Aorta (tissue), 5 donors: ENCODE measurements around the gene LLPH. TPM values are rescaled to one million over a fixed set of nuclear protein-coding genes. Genes with fewer than 3 reads are reported as not detected.
"Not testable (repeated sequence)": the region's sequence is repeated elsewhere in the genome, so short reads cannot be mapped to it uniquely, and the experiment has no call there.

Source experiments
- ATAC-seq: fragments of 200-7000 bp; cut with Tn5 transposase; one replicate; pipeline ENCODE4 v1.9.1; 2022; ENCODE audit warnings: moderate library complexity; ENCODE audit not compliant: low FRiP score
- DNase-seq, 2 donors: peaks; one replicate each; pipeline ENCODE4 v3.0.0-alpha.2; 2020
- H3K27ac ChIP-seq, 2 donors: one replicate each; pipeline ENCODE4 v1.5.1; 2013; ENCODE audit warnings: low read length in 2 of 2, mild to moderate bottlenecking in 2 of 2, moderate library complexity in 2 of 2, control low read depth in 1 of 2, inconsistent platforms in 1 of 2, low read depth in 1 of 2
- H3K27me3 ChIP-seq, 2 donors: one replicate each; pipeline ENCODE4 v1.6.1; 2013; ENCODE audit warnings: control low read depth in 1 of 2, low read length in 1 of 2, mild to moderate bottlenecking in 1 of 2, moderate library complexity in 1 of 2; ENCODE audit not compliant: insufficient read depth in 2 of 2, control insufficient read depth in 1 of 2
- H3K36me3 ChIP-seq, 2 donors: one replicate each; pipeline ENCODE4 v1.6.1; 2013; ENCODE audit warnings: control low read depth in 1 of 2, low read length in 1 of 2, mild to moderate bottlenecking in 1 of 2; ENCODE audit not compliant: insufficient read depth in 2 of 2, control insufficient read depth in 1 of 2
- H3K4me1 ChIP-seq, 2 donors: one replicate each; pipeline ENCODE4 v1.6.1; 2013; ENCODE audit warnings: low read length in 2 of 2, control low read depth in 1 of 2, mild to moderate bottlenecking in 1 of 2, moderate library complexity in 1 of 2; ENCODE audit not compliant: insufficient read depth in 2 of 2, control insufficient read depth in 1 of 2
- H3K4me3 ChIP-seq, 2 donors: one replicate each; pipeline ENCODE4 v1.5.1; 2013; ENCODE audit warnings: low read length in 2 of 2, control low read depth in 1 of 2, mild to moderate bottlenecking in 1 of 2
- H3K9me3 ChIP-seq: one replicate; pipeline ENCODE4 v1.6.1; 2013; ENCODE audit warnings: mild to moderate bottlenecking, low read length; ENCODE audit not compliant: control insufficient read depth
- WGBS, 2 donors: extraction: QIAGEN DNeasy Blood & Tissue Kit; methylation state at CpG; one replicate each; pipeline ENCODE4 v1.1.7; 2013; 5-methylcytosine and 5-hydroxymethylcytosine counted together
- intact Hi-C, 2 donors: fragments of 100-400 bp; cut with DNase I; formaldehyde crosslinking; loops; one replicate each; pipeline versions ENCODE4 v1.14.2 to v1.15.0; 2022
- long read RNA-seq, 2 donors: library from polyadenylated mRNA; unstranded; transcript quantifications; one replicate each; pipeline ENCODE4 v2.0.0, GENCODE V29; 2020 to 2021
- polyA plus RNA-seq, 2 donors: library from polyadenylated mRNA; stranded (reverse); fragments of 200-250 nt; gene quantifications; one replicate each; pipeline ENCODE4 v1.2.3, GENCODE V29; 2013
- total RNA-seq, 2 donors: library from RNA; stranded (reverse); fragmentation: NEBNext Ultra II Directional; extraction: Animal tissue kit (Norgen Biotek cat#: 25700); gene quantifications; one replicate each; pipeline ENCODE4 v1.2.1, GENCODE V29; 2021
- donor health status: healthy with polysubstance abuse.
- donor health status: Bipolar disorder and iron deficiency.
- donor health status: DM: no; HTN: no; CAD: no.
- donor health status: DM: no; HTN: no; CAD: no.
- donor health status: DM: yes; HTN: yes; CAD: no.

Gene LLPH
- total RNA-seq (10 to 100 TPM; 16.1 to 19.0 TPM), polyA plus RNA-seq (10 to 100 TPM; 18.0 to 26.5 TPM)
- long read RNA-seq, donor 1, full-length matches to known transcripts: 19 of 21 reads
- long read RNA-seq, donor 1, partial matches to known transcripts: 2 of 21 reads
- long read RNA-seq, donor 1, other reads (novel, unspliced or antisense): 0 of 21 reads
- long read RNA-seq, donor 2, full-length matches to known transcripts: 7 of 7 reads
- long read RNA-seq, donor 2, partial matches to known transcripts: 0 of 7 reads
- long read RNA-seq, donor 2, other reads (novel, unspliced or antisense): 0 of 7 reads

DNA sequence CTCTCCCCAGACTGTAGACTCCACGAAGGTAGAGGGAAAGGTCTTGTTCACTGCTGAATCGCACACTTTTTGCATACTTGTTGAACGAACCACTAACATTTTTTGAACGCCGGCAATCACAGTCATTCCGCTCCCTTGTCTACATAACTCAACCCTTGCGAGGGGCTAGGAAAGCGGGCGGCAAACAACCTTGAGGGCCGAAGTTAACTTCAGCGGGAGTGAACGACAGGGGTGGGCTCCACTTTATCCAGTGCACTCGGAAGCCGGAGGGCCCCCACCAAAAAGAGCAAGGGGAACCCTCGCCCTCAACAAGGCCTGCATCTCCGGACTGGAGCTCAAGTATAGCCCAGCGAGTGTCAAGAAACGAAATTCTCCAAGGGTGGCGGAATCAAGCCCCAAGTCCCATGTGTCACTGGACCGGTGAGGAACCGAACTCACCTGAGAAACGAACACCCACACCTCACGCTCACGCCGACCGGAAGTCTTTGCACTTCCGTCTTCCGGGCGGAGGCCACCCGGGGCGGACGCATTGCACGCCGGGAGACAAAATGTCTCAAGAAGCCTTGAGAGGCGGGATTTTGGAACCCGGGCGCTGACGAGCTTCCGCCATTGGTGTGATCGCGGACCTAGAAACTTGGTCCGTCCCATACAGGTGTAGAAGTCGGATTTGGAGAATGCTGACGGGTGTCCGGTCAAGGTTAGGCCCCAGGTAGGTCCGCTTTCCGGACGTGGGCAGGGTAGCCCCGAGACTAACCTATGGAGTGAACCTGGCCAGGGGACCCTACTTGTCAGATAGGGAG lies at the start of gene LLPH:
TSS of gene LLPH (minus strand) at position 484 of the 800 bp plus-strand sequence. CDS start 1,644 bp downstream, outside the sequence.
- H3K9me3 ChIP-seq: no peaks in the 10 kb centered on the region
- ATAC-seq: peak; percentile 97
- H3K4me3 ChIP-seq: peak within 1 kb of the TSS; percentile 61 to 96
- DNase-seq: peak; percentile 95 to 96
- peaks cover 2 to 6% of the 10 kb centered on the region in 2 donors for H3K4me1 ChIP-seq
- H3K27ac ChIP-seq: no peak within 1 kb of the TSS
- H3K36me3 ChIP-seq: peaks cover 0 to 2% of the 10 kb centered on the region in 2 donors
- no peaks in the 10 kb centered on the region for H3K27me3 ChIP-seq
- 0 to 1% methylated on average over 49 of the region's 49 CpGs for WGBS, 2 donors
- intact Hi-C loops: loop anchor here (1.0 to 5.0 kb wide), 2 partner anchors 37 to 39 kb away; partner anchors contain the start of gene TMBIM4 (in 2 of the 2)

DNA sequence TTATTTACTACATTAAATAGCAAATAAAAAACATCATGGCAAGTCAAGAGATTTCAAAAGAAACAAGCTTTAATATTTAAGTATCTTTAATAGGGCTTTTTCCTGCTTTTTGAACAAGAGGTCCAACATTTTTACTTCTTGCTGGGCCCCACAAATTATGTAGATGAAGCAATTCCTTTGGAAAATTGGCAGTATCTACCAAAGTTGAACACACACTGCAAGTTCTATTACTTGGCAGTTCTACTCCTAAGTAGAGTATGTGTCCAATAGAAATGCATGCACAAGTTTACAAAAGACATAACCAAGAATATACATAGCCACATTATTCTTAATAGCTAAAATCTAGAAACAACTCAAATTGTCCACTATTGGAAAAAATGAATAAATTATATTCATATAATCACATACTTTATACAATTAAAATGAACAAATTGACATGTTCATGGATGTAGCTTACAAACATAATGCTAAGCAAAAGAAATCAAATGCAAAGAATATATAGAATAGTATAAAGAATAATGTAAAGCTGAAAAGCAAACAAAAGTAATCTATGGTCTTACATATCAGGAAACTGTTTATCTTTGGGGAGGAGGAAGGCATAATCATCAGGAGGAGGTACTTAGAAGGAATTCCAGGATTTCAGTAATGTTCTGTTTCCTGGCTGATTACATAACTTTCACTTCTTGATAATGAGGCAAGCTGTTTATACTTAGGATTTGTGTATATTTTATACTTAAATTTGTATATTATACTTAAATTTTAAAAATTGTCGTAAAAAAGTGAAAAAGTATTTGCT lies 45.8 kb upstream of the LLPH start:
- H3K27me3 ChIP-seq: no peaks in the 10 kb centered on the region
- intact Hi-C loops: loop anchor here in 1 of 2 donors (10.0 kb wide), 1 partner anchor 58 kb away; no protein-coding TSS in a partner anchor
- ATAC-seq: peak; percentile 50
- no peaks in the 10 kb centered on the region for H3K9me3 ChIP-seq
- no peak overlapping the region for H3K4me3 ChIP-seq
- no peak overlapping the region for H3K27ac ChIP-seq
- 24 to 29% methylated on average over 1 of the region's 1 CpG for WGBS, 2 donors
- DNase-seq: no peak
- H3K4me1 ChIP-seq: no peaks in the 10 kb centered on the region
- no peaks in the 10 kb centered on the region for H3K36me3 ChIP-seq

DNA sequence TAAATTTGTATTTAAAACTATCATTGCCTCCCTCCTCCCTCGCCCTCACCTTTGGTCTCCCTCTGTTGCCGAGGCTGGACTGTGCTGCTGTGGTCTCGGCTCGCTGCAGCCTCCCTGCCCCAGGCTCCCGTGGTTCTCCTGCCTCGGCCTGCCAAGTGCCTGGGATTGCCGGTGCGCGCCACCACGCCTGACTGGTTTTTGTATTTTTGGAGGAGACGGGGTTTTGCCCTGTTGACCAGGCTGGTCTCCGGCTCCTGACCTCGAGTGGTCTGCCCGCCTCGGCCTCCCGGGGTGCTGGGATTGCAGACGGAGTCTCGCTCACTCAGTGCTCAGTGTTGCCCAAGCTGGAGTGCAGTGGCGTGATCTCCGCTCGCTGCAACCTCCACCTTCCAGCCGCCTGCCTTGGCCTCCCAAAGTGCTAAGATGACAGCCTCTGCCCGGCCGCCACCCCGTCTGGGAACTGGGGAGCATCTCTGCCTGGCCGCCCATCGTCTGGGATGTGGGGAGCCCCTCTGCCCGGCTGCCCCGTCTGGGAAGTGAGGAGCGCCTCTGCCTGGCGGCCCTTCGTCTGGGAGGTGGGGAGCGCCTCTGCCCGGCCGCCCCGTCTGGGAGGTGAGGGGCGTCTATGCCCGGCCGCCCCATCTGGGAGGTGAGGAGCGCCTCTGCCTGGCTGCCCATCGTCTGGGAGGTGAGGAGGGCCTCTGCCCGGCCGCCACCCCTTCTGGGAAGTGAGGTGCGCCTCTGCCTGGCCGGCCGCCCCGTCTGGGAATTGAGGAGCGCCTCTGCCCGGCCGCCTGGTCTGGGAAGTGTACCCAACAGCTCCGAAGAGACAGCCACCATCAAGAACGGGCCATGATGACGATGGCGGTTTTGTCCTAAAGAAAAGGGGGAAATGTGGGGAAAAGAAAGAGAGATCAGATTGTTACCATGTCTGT lies 44.1 kb upstream of the LLPH start:
- not testable (repeated sequence) for H3K4me3 ChIP-seq, H3K9me3 ChIP-seq, H3K4me1 ChIP-seq, H3K27me3 ChIP-seq, DNase-seq, H3K36me3 ChIP-seq, ATAC-seq, H3K27ac ChIP-seq
- intact Hi-C loops: loop anchor here in 1 of 2 donors (5.0 to 10.0 kb wide), 2 partner anchors 60 to 128 kb away; partner anchors contain the start of gene HELB
- WGBS, 2 donors: 96% methylated on average over 46 to 54 of the region's 54 CpGs

DNA sequence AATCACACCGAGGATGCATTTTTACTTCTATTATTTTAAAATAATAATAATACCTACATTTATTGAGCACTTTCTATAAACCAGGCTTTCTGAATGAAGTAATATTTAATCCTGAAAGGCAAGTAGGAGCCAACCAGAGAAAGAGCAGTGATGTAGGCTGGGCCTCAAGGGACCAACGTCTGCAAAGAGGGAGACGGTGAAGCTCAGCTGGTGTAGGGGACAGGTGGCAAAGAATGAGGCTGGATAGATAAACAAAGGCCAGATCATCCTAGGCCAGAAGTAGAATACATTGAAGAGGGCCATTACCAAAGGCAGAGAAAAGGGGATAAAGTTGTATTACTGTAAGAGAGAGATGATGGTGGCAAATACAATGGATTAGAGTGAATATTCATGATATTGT lies 40.1 kb upstream of the LLPH start:
- DNase-seq: no peak
- Histone ChIP-seq H3K4me1 (peaks cover 0 to 1% of the 10 kb centered on the region in 2 donors), H3K36me3 (no peaks in the 10 kb centered on the region), H3K4me3 (no peak overlapping the region), H3K27me3 (no peaks in the 10 kb centered on the region), H3K9me3 (no peaks in the 10 kb centered on the region), H3K27ac (no peak overlapping the region)
- 88 to 92% methylated on average over 3 of the region's 3 CpGs for WGBS, 2 donors
- ATAC-seq: no peak
- intact Hi-C loops: loop anchor here in 1 of 2 donors (1.0 to 10.0 kb wide), 3 partner anchors 19 to 132 kb away; partner anchors contain the start of genes HELB and IRAK3

DNA sequence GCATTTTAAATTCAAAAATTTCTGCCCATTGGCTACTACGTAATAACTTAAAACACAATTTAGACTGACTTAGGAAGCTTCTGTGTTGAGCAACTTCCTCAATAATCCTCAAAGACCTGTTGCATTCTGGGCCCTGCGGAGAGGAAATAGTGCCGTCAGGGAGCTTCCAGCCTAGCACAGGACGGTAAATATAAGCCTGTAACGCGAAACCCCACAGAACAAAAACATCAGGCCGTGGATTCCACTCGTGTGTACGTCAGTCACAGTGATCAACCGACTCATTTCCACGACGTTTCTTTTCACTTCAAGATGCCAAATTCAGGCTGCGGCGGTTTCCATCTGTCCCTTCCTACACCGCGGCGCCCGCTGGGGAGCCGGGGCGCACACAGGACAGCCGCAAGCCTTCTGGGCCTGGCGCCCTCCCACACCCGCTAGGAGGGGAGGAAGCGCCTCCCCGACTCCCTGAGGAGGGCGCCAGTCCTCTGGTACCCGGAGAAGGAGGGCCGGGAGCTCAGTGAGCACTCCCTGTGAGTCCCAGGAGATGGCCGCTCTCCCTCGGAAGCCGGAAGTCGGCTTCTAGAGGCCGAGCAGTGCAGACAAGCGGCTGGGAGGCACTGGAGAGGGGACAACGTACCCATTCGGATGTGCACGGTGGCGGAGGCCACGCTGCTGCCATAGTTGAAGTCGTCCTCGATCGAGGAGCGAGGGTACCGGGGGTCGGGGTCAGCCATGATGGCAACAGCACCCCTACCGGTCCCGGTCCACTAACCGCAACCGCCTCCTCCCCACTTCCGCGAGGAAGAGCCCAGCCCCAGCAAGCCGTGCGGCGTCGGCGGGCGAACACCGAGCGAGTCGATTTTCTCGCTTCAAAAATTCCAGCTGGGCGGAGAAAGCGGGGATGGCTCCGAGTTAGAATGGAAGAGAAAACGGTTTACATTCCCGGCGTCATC lies 38.9 kb upstream of the LLPH start, which contains the start of gene TMBIM4:
TSS of gene TMBIM4 (minus strand) at position 776 of the 950 bp plus-strand sequence. CDS start at position 731, 45 bp downstream.
- intact Hi-C loops: loop anchor here (1.0 to 10.0 kb wide), 5 partner anchors 20 to 133 kb away; partner anchors contain the start of genes LLPH (in 2 of the 2), HELB (in 1 of the 2) and IRAK3 (in 1 of the 2)
- 0% methylated on average over 63 to 67 of the region's 67 CpGs for WGBS, 2 donors
- no peaks in the 10 kb centered on the region for H3K9me3 ChIP-seq
- H3K4me1 ChIP-seq: peaks cover 0 to 1% of the 10 kb centered on the region in 2 donors
- H3K27ac ChIP-seq: peak within 1 kb of the TSS; percentile 96 to 100
- ATAC-seq: peak; percentile 98
- peak; percentile 93 to 96 for DNase-seq
- no peaks in the 10 kb centered on the region for H3K36me3 ChIP-seq
- no peaks in the 10 kb centered on the region for H3K27me3 ChIP-seq
- H3K4me3 ChIP-seq: peak within 1 kb of the TSS; percentile 62 to 68

DNA sequence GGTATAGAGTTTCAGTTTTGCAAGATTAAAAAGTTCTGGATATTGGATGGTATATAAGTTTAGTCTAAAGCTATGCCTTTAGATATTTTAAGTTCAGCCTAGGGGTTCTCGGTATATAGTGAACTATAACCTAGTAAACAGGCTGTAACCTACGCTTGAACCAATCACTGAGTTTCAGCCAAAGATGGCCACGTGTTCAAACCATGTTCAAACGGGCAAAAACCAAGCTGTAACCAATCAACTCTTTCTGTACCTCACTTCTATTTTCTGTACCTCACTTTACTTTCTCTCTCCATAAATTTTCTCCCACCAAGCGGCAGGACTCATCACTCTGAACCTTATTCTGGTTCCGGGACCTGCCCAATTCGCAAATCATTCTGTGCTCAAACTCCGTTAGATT lies 37.9 kb upstream of the LLPH start:
- H3K4me1 ChIP-seq: peaks cover 0 to 1% of the 10 kb centered on the region in 2 donors
- DNase-seq: no peak
- H3K27me3 ChIP-seq: no peaks in the 10 kb centered on the region
- H3K9me3 ChIP-seq: no peaks in the 10 kb centered on the region
- no peaks in the 10 kb centered on the region for H3K36me3 ChIP-seq
- ATAC-seq: no peak
- peak overlapping the region in 1 of 2 donors; percentile 96 for H3K27ac ChIP-seq
- intact Hi-C loops: loop anchor here in 1 of 2 donors (5.0 kb wide), 1 partner anchor 36 kb away; the partner anchor contains the start of gene LLPH
- WGBS, 2 donors: 71 to 75% methylated on average over 8 of the region's 8 CpGs
- H3K4me3 ChIP-seq: no peak overlapping the region

DNA sequence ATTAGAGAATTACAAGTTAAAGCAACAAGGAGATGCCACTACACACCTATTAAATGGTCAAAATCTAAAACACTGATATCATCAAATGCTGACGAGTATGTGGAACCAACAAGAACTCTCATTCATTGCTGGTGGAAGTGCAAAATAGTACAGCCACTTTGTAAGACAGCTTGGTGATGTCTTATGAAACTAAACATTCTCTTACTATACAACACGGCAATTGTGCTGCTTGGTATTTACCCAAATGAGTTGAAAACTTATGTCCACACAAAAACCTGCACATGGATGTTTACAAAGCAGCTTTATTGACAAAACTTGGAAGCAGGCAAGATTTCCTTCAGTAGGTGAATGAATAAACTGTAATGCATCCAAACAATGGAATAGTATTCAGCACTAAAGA lies 36.0 kb upstream of the LLPH start:
- no peak for DNase-seq
- intact Hi-C loops: loop anchor here in 1 of 2 donors (5.0 kb wide), 1 partner anchor 34 kb away; the partner anchor contains the start of gene LLPH
- Histone ChIP-seq H3K4me3 (no peak overlapping the region), H3K4me1 (peaks cover 0 to 1% of the 10 kb centered on the region in 2 donors), H3K27me3 (no peaks in the 10 kb centered on the region), H3K9me3 (no peaks in the 10 kb centered on the region), H3K27ac (no peak overlapping the region), H3K36me3 (no peaks in the 10 kb centered on the region)
- WGBS, 2 donors: 93 to 97% methylated on average over 2 of the region's 2 CpGs
- ATAC-seq: no peak
